K562 (cell line): ENCODE results near the gene FA2H. TPM values are rescaled to one million over a fixed set of nuclear protein-coding genes. Genes with fewer than 3 reads are reported as not detected.

ENCODE experiments used
- ATAC-seq: fragments of 200-7000 bp; cut with Tn5 transposase; 3 replicates; pipeline ENCODE4 v1.9.1; 2020; ENCODE audit warnings: moderate library complexity
- BruUV-seq: library from RNA; stranded (reverse); fragments of 400-500 nt; replicated peaks from 2 replicates; lab custom pipeline; 2021; lab: Mats Ljungman, UMichigan
- CTCF ChIA-PET: fragments of 300-600 bp; formaldehyde crosslinking; extraction: SDS; loops from one replicate; lab custom pipeline; 2021; ENCODE audit warnings: low intra/inter-chr PET ratio; lab: Yijun Ruan, JAX
- POLR2A ChIA-PET: fragments of 300-600, 350-650 bp; sonication (Branson Sonifier 250); formaldehyde crosslinking; extraction: SDS; loops from one replicate; lab custom pipeline; 2021; ENCODE audit warnings: antibody characterized with exemption, inconsistent platforms; lab: Yijun Ruan, JAX
- DNase-seq, 4 experiments: peaks; one replicate each; pipeline versions ENCODE4 v3.0.0 to v3.0.0-alpha.2; 2011 to 2018; ENCODE audit warnings: low spot score in 3 of 4, mixed read lengths in 3 of 4; ENCODE audit errors: extremely low read depth in 1 of 4
- FAIRE-seq: peaks from 2 replicates; lab custom pipeline; 2011; peaks lifted over from hg19 to GRCh38; lab: Jason Lieb, UNC
- H2AFZ ChIP-seq: 2 replicates; pipeline ENCODE4 v1.6.0; 2011; ENCODE audit warnings: low read depth, low read length, control low read depth, inconsistent platforms
- H3K27ac ChIP-seq: fragments of 200-600 bp; 3 replicates; pipeline ENCODE4 v1.8.0; 2011; ENCODE audit warnings: low read depth, mild to moderate bottlenecking, control low read depth, inconsistent platforms, low read length, moderate library complexity, mixed read lengths; ENCODE audit errors: extremely low read depth
- H3K27me3 ChIP-seq, 2 experiments: fragments of 300-600 bp in 1 of 2; 2 replicates in 1 of 2; 3 replicates in 1 of 2; pipeline versions ENCODE4 v1.6.0 to v1.8.0; 2011; ENCODE audit warnings: inconsistent platforms in 2 of 2, low read length in 2 of 2, mild to moderate bottlenecking in 1 of 2, mixed read lengths in 1 of 2, moderate library complexity in 1 of 2; ENCODE audit not compliant: control insufficient read depth in 2 of 2, insufficient read depth in 2 of 2
- H3K36me3 ChIP-seq: fragments of 300-600 bp; 3 replicates; pipeline ENCODE4 v1.8.0; 2011; ENCODE audit warnings: mild to moderate bottlenecking, low read length, inconsistent platforms; ENCODE audit not compliant: control insufficient read depth, insufficient read depth
- H3K4me1 ChIP-seq, 2 experiments: fragments of 200-600 bp in 1 of 2; replicated peaks in 1 of 2; 2 replicates in 1 of 2; 3 replicates in 1 of 2; pipeline versions ENCODE4 v1.5.1 to v1.8.0; 2011; ENCODE audit warnings: inconsistent platforms in 2 of 2, low read length in 2 of 2, mild to moderate bottlenecking in 1 of 2, mixed read lengths in 1 of 2, moderate library complexity in 1 of 2; ENCODE audit not compliant: control insufficient read depth in 2 of 2, insufficient read depth in 2 of 2
- H3K4me2 ChIP-seq: 2 replicates; pipeline ENCODE4 v1.6.1; 2011; ENCODE audit warnings: low read length, control low read depth, inconsistent platforms, mixed read lengths; ENCODE audit not compliant: insufficient read depth
- H3K4me3 ChIP-seq: fragments of 200-600 bp; sonication (generic), shearing (Covaris generic); 2 replicates; pipeline ENCODE4 v1.5.1; 2016; ENCODE audit warnings: control low read depth, inconsistent platforms
- H3K79me2 ChIP-seq: fragments of 200-600 bp; 3 replicates; pipeline ENCODE4 v1.8.0; 2011; ENCODE audit warnings: low read length, inconsistent platforms; ENCODE audit not compliant: control insufficient read depth, insufficient read depth
- H3K9ac ChIP-seq, 2 experiments: 2 replicates each; pipeline versions ENCODE4 v1.6.0 to v1.6.1; 2011; ENCODE audit warnings: low read depth in 2 of 2, low read length in 2 of 2, control low read depth in 1 of 2, inconsistent platforms in 1 of 2, mild to moderate bottlenecking in 1 of 2, mixed read lengths in 1 of 2; ENCODE audit not compliant: insufficient read depth in 1 of 2
- H3K9me1 ChIP-seq: one replicate; pipeline ENCODE4 v1.6.0; 2011; ENCODE audit warnings: inconsistent platforms, mild to moderate bottlenecking, low read length, moderate library complexity; ENCODE audit not compliant: control insufficient read depth, insufficient read depth
- H3K9me3 ChIP-seq: replicated peaks from 2 replicates; pipeline ENCODE4 v1.5.1; 2011; ENCODE audit warnings: low read depth, low read length, inconsistent platforms; ENCODE audit not compliant: control insufficient read depth, insufficient read depth
- H4K20me1 ChIP-seq: replicated peaks from 2 replicates; pipeline ENCODE4 v1.6.1; 2011; ENCODE audit warnings: low read length, inconsistent platforms, mixed read lengths; ENCODE audit not compliant: control insufficient read depth, insufficient read depth
- MBD2 ChIP-seq: sonication (generic); IDR thresholded peaks from 2 replicates; pipeline ENCODE4 v1.6.1; 2016; ENCODE audit warnings: low read depth, borderline replicate concordance
- RBM25 ChIP-seq: fragments of 200-400 bp; formaldehyde crosslinking; IDR thresholded peaks from 2 replicates; pipeline ENCODE4 v1.6.1; 2018; ENCODE audit warnings: low read length, low read depth, moderate library complexity; ENCODE audit not compliant: severe bottlenecking
- SAFB2 ChIP-seq: fragments of 200-400 bp; formaldehyde crosslinking; IDR thresholded peaks from 2 replicates; pipeline ENCODE4 v1.6.1; 2018; ENCODE audit warnings: borderline replicate concordance, low read length, low read depth, moderate library complexity; ENCODE audit not compliant: severe bottlenecking
- WGBS: fragments of 100-300 bp; shearing (Covaris generic); methylation state at CpG from one replicate; pipeline ENCODE4 v1.1.6; 2016; ENCODE audit warnings: low coverage, mixed read lengths; ENCODE audit not compliant: insufficient coverage; ENCODE audit errors: missing lambda C conversion rate; 5-methylcytosine and 5-hydroxymethylcytosine counted together
- in situ Hi-C: fragments of 300-500 bp; cut with MboI; formaldehyde crosslinking; loops from 4 replicates; pipeline ENCODE4 v1.15.0; 2018; ENCODE audit warnings: inconsistent platforms, mixed read lengths
- intact Hi-C: fragments of 100-400 bp; cut with micrococcal nuclease; formaldehyde crosslinking; loops from 2 replicates; pipeline ENCODE4 v1.14.2; 2022
- polyA plus RNA-seq, 8 experiments: library from polyadenylated mRNA; depleted of rRNA in 4 of 8; stranded (reverse) in 5 of 8; unstranded in 3 of 8; fragments of >200 nt; fragmentation: Nextera tagmentation in 2 of 8; fragmentation: Illumina TruSeq in 1 of 8; extraction: Ambion mirVana in 2 of 8; extraction: Trizol in 1 of 8; gene quantifications; 2 replicates each; pipeline versions ENCODE4 v1.2.1 to v1.2.3, GENCODE V29; 2011 to 2014; ENCODE audit warnings: inconsistent platforms in 1 of 8, missing spikeins in 1 of 8
- total RNA-seq, 7 experiments: library from RNA; depleted of rRNA in 6 of 7; stranded (reverse); fragments of >200 nt in 6 of 7; fragmentation: Illumina TruSeq in 2 of 7; extraction: Trizol in 2 of 7; gene quantifications; 2 replicates each; pipeline versions ENCODE4 v1.2.1 to v1.2.3, GENCODE V29; 2011 to 2021; ENCODE audit warnings: low replicate concordance in 1 of 7

The FA2H gene
- total and polyA plus RNA-seq, 9 of the 15 experiments (the other 6 are each of a cell fraction or from before 2014, with no cell fraction given) = not detected

DNA sequence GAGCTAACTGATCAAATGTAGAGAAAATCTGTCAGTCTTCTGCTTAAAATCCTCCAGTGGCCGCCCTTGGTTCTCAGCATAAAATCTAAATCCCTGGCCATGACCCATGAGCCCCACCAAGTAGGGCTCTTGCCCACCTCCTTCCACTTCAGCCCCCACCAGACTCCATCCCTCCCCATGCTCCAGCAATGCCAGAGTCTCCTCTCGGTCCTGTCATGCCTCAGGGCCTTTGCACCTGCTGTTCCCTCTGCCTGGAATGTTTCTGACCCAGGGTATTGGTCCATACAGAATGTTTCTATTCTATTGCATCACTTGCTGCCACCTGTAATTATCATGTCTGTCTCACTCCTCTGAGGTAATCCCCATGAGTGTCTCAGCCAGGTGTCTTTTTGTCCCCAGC lies 22.4 kb downstream of the FA2H start:
- Histone ChIP-seq H3K4me3 (no peak overlapping the region), H3K36me3 (no peaks in the 10 kb centered on the region), H2AFZ (no peak overlapping the region), H3K79me2 (no peaks in the 10 kb centered on the region), H3K4me2 (no peak overlapping the region), H3K4me1 (peaks cover 0 to 18% of the 10 kb centered on the region in 2 experiments; a peak in 2 of 5 replicates), H3K9ac (no peak overlapping the region), H3K27me3 (peaks cover 41 to 68% of the 10 kb centered on the region in 2 experiments), H3K9me1 (no peaks in the 10 kb centered on the region)
- 5% methylated on average over 2 of the region's 2 CpGs for whole genome bisulfite sequencing
- CTCF ChIA-PET = no interaction called here
- FAIRE-seq (no peak), ATAC-seq (no peak), DNase-seq (no peak)
- no TSS peak for BruUV-seq
- intact Hi-C loops = no loop called here
- peak; percentile 38 for TF ChIP-seq RBM25
- TF ChIP-seq MBD2 = no peak
- TF ChIP-seq, all 486 proteins: peak for 1
- no peaks in the 10 kb centered on the region for H3K9me3 ChIP-seq
- peaks cover 9% of the 10 kb centered on the region; the same call in 1 of the 2 replicates for H4K20me1 ChIP-seq
- POLR2A ChIA-PET = interaction anchor here (0.9 kb wide), 1 partner anchor 78 kb away, joined by 4 read pairs; no protein-coding TSS in a partner anchor
- H3K27ac ChIP-seq = no peak overlapping the region
- in situ Hi-C loops = no loop called here

DNA sequence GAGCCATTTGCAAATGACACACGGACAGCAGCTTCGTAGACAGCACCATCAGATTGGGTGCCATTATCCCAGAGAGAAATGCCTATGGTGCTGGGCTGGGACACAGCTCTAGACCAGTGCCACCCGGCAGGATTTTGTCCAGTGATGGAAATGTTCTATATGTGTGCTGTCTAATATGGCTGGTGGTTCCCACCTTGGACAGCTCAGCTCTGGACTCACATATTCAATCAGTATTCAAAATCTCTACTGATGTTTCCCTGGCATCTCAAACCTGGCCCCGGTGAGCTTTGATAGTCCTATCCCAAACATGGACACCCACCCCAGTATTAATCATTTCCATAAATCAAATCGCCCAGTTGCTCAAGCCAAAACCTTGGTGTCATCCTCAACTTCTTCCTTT lies 23.0 kb downstream of the FA2H start:
- Histone ChIP-seq H3K4me3 (no peak overlapping the region), H3K27ac (no peak overlapping the region), H2AFZ (no peak overlapping the region), H3K9ac (no peak overlapping the region), H3K79me2 (no peaks in the 10 kb centered on the region), H3K4me1 (peaks cover 0 to 18% of the 10 kb centered on the region in 2 experiments; a peak in 2 of 5 replicates), H3K27me3 (peaks cover 41 to 69% of the 10 kb centered on the region in 2 experiments), H3K9me3 (no peaks in the 10 kb centered on the region), H3K36me3 (no peaks in the 10 kb centered on the region), H3K9me1 (no peaks in the 10 kb centered on the region), H4K20me1 (peaks cover 9% of the 10 kb centered on the region; the same call in 1 of the 2 replicates), H3K4me2 (no peak overlapping the region)
- ChIA-PET CTCF (no interaction called here), POLR2A (interaction anchor here (0.9 kb wide), 1 partner anchor 78 kb away, joined by 4 read pairs; no protein-coding TSS in a partner anchor)
- ATAC-seq = no peak
- TF ChIP-seq SAFB2 = no peak
- WGBS = 1% methylated on average over 5 of the region's 5 CpGs
- no TSS peak for BruUV-seq
- DNase-seq = no peak
- no peak for FAIRE-seq
- intact Hi-C loops = no loop called here
- in situ Hi-C loops = no loop called here
